Body of pancreas (tissue), 4 donors: ENCODE measurements around the gene CAMSAP1.

ENCODE experiments used
- CTCF ChIP-seq, 7 experiments: fragments of 450-650 bp in 4 of 7; fragments of 200-600 bp in 3 of 7; sonication (generic) in 3 of 7; IDR thresholded peaks; one replicate each; pipeline ENCODE4 v1.5.1; 2016 to 2019; ENCODE audit warnings: antibody characterized with exemption in 7 of 7
- POLR2A ChIP-seq, 3 donors: fragments of 450-650 bp; IDR thresholded peaks; one replicate each; pipeline ENCODE4 v1.6.1; 2016; ENCODE audit warnings: antibody characterized with exemption in 3 of 3, mild to moderate bottlenecking in 2 of 3

GRCh38 chr9:135810806-135811575, 96.4 kb downstream of the CAMSAP1 start:
- no peak for TF ChIP-seq CTCF (IDR thresholded peaks at IDR 0.05)
- no peak for TF ChIP-seq POLR2A (IDR thresholded peaks at IDR 0.05)
